GM19452 (cell line): ENCODE measurements around the gene CNTNAP2.
"Not testable (repeated sequence)": the region's sequence is repeated elsewhere in the genome, so short reads cannot be mapped to it uniquely, and the experiment has no call there.

Experiments used
- ATAC-seq: cut with Tn5 transposase; IDR thresholded peaks from one replicate; pipeline ENCODE4 v1.9.1; 2021; ENCODE audit not compliant: unreplicated experiment

CNTNAP2 gene

DNA sequence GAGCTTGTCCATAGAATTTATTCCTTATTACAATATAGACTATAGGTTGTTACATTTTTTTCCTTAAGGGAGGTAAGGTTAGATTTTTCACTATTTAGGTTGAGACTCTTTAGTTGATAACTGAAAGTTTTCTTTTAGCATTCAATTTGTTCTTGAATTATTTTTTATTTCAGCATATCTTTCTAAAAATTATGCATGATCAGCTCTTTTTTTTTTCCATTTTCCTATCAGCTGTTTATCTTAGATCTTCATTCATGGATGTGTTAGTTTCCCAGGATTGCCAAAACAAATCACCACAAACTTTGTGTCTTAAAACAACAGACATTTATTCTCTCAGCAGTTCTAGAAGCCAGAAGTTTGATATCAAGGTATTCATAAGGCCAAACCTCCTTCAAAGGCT is 1558.1 kb downstream of the CNTNAP2 start:
- ATAC-seq: no peak

DNA sequence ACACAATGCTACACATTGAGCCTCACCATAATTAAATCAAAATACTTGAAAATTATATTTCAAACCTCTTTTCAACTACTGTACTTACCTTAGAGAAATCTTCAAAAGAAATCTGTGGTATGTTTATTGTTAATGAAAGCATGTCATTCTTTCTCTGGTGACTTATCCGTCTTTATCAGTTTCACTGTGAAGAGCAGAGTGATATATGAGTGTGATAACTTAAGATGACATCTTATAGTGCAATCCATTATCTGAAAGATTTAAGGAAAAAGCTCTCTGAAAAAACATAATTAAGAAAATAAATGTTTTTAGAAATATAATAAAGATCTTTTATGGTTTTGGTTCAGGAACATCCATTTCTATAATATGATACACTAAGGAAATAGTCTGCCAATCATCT is 1562.3 kb downstream of the CNTNAP2 start:
- ATAC-seq: no peak

DNA sequence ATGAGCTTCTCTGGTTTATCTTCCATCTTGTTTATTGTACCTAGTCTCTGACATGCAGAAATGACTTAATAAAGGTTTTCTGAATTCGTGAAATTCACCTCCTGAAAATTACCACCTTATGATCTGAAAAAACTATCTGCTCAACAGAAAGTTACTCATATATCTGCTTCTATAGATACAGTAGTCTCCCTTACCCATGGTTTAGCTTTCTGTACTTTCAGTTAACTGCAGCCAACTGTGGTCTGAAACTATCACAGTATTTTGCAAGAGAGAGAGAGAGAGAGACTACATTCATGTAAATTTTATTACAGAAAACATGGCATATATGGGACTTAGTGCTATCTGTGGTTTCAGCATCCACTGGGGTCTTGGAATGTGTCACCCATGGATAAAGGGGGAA is 1564.9 kb downstream of the CNTNAP2 start:
- no peak for ATAC-seq

DNA sequence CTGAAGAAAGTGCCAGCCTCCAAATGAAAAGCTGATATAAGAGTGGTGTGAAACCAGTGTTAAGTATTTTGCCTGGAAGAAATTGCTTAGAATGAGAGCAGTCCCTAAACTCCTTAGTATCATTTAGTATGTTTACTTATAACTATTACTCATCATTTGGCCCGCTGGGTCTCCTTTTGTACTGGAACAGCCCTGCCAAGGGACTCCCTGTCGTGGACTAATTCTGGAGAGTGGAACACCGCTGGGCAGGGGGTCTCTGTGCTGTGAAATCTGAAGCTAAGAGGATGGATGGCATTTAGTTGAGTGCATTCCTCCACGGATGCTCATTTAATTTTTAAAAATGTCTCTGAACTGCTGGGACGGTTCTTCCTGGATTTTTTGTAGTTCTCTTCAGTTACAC is 1584.1 kb downstream of the CNTNAP2 start:
- no peak for ATAC-seq

DNA sequence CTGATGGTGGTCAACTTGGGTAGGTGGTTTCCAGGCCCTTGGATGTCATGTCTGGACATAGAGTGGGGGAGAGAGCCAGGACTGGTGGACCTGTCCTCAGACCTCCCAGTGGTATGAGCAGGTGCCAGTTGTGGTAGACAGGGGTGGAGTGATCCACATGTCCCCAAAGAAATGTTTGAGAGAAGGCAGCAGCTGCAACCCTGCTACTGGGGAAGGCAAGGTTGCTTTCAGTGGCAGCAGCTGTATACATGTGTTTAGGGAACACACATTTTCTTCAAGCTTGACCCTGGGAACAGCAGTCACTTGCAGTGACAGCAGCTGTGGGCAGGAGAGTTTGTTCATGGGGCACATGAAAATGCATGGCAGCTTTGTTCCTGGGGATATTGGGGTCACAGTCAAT is 1591.3 kb downstream of the CNTNAP2 start:
- ATAC-seq: no peak

DNA sequence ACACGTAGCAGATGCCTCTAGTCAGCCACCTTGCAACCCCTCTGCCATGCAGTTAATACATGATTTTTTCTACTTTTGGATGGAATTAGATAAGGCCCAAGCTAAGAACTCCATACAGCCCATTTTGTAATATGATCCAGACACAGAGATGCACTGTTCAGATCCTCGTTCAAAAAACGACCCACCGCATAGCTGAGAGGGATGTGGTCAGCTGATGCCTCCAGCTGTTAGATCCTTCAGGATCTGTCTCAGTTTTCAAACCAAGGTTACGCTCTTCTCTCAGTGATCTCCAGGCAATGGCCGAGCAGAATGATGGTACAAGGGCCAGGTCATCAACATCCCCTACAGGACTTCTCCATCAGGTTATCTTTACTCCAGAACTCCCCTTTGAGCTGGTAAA is 1592.3 kb downstream of the CNTNAP2 start:
- no peak for ATAC-seq

DNA sequence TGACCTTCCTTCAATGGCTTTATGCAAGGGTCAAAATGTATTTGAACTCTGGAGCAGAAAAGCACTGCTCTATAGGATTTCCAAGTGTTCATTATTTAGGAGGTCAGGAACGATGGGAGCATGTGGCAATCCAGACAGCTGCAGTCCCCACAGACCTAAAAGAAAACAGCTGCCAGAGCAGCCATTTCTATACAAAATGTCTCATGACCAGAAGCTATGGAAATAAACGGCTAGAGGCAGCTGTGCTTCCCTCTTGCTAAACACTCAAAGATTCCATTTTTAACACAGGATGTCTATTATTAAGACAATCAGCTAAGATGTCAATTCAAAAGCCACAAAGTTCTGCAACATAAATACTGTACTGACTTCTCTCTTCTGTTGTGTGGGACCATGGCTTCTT is 1594.8 kb downstream of the CNTNAP2 start:
- ATAC-seq: no peak

DNA sequence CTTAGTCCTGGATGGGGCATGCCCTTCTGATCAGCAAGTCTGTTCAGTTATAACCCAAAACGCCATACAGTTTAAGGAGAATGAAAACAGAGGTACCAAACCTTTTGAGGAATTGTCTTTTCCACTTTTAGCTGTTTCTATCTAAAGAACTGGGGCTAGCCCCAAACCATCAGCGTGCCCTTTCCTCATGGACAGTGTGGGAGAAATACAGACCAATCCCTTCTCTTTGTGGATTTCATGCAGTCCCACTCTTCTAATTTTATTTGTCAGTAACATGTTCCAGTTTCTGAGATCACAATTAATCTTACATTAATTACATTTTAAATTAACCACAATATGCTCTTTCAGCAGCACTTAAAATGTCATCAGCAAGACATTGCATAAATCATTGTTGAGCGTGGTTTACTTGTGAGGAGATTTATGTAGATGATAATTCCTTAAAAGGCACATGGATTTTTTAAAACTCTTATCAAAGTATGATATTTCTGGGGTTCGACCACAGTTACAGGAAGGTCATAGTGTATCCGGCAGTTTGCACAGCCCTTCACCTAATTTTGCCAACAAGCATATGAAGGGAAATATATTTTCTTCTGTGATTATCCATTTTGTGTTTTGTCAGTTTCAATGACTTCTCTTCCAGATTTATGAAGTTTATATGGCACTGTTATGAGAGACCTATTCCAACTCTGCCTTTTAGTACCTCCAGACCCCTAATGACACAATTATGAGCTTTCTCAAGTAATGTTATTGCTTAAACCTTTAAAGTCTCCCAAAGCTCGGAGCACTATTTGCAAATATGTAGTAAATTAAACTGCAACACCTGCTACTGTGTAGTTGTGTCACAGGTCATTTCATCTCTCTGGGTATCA is 1605.6 kb downstream of the CNTNAP2 start:
- no peak for ATAC-seq

DNA sequence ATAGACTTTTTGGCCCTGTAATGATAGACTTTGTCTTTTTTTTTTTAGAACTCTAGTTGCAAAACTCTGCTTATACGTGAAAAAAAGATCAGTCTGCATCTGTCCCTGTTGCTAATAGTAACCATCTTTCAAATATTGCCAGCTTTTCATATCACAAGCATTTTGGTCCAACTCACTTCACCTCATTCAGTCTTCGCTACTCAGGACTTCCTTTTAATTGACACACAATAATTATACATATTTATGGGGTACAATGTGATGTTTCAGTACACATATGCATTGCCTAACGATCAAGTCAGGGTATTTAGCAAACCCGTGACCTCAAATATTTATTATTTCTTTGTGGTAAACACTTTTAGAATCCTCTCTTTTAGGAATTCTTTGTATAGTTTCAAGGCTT is 1606.9 kb downstream of the CNTNAP2 start:
- no peak for ATAC-seq

DNA sequence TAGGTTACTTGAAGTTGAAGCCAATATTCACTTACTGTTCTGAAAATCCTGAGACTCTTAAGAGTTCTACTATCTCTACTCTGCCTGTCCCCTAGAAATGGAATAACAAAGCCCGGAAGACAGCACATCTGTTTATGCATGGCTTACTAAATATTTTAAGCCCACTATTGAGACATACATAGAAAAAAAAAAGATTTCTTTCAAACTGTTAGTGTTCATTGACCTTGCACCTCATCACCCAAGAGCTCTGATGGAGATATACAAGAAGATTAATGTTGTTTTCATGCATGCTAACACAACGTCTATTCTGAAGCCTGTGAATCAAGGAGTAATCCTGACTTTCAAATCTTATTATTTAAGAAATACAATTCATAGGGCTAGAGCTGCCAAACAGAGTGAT is 1614.7 kb downstream of the CNTNAP2 start:
- no peak for ATAC-seq

DNA sequence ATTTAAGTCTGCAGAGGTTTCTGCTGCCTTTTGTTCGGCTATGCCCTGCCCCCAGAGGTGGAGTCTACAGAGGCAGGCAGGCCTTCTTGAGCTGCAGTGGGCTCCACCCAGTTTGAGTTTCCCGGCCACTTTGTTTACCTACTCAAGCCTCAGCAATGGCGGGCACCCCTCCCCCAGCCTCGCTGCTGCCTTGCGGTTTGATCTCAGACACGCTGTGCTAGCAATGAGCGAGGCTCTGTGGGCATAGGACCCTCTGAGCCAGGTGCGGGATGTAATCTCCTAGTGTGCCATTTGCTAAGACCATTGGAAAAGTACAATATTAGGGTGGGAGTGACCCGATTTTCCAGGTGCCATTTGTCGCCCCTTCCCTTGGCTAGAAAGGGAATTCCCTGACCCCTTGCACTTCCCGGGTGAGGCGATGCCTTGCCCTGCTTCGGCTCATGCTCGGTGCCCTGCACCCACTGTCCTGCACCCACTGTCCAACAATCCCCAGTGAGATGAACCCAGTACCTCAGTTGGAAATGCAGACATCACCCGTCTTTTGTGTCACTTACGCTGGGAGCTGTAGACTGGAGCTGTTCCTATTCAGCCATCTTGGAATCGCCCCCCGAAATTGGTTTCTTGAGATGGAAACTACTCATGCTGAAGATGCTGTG is 1621.1 kb downstream of the CNTNAP2 start:
- ATAC-seq: not testable (repeated sequence)

DNA sequence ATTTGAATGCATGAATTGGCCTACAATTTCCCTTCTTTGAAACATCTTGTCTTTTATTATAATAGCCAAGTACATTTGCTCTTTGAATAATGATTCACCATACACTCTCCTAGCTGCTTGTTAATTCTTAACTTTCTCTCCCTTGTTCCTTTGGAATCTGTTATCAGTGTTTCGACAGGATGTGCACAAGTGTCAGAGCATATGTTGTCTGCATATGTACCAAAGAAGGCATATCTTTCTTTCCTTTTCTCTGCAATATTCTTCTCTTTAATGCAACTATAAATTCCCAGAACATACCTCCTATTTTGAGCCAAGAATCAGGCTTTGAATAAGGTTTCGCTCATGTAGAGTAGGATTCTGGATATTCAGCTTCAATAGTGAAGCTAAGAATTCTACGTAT is 1625.7 kb downstream of the CNTNAP2 start:
- no peak for ATAC-seq

DNA sequence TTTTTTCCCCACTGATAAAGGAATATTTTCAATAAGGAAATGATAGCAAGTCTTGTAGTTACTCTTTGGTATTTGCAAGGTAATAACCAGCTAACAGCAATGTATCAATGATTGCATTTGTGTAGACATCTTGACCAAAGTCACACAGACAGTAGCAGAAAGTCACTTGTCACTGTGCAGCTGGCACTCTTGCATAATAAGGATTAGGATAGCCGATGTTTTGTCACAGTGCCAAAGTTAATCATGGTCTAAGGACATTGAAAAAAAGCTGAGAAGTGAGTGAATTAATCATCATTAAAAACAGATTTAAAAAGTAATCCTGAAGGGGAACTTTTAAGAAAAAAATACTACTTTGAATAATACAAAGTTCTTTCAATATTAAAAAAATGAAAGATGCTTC is 1639.7 kb downstream of the CNTNAP2 start:
- no peak for ATAC-seq

DNA sequence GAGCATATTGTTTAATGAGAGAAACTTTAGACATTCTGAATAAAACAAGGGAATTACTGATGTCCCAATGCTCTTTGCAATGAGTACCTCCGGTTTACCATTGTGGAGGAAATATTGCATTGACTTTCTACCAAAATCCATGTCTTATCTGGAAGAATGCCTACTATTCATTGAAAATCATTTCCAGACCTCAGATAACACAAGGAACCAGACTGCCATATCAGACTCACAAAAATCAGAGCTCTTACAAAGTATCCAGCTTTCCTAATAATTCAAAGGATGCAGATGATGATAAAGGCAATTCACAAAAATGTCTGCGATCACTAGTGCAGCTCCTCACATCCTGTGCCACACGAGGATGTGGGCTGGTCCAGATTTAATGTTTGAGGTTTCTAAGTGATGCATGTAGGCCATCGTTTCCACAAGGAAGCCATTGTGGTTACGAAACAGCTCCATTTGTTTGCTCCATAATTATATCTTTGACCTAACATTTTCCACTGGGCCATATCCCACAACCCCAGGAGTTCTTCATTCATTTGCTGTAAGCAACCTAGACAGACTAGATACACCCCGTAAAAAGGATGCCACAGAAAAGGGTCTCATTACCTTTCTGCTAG is 1642.8 kb downstream of the CNTNAP2 start:
- no peak for ATAC-seq

DNA sequence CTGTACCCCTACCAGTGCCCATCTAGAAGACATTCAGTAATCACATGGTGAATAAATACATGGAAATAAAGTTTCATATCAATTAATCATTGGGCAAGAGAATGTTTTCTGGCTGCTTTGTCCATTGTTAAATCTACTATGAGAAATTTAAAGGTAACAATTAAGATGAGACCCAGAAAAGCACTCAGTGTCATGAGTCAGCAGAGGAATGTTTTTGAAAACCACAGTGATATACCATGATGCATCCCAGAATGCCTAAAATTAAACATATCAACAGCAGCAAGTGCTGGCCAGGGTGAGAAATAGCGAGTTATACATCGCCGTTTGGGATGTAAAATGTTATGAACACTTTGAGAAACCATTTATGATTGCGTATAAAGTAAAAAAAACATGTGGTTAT is 1648.7 kb downstream of the CNTNAP2 start:
- no peak for ATAC-seq

DNA sequence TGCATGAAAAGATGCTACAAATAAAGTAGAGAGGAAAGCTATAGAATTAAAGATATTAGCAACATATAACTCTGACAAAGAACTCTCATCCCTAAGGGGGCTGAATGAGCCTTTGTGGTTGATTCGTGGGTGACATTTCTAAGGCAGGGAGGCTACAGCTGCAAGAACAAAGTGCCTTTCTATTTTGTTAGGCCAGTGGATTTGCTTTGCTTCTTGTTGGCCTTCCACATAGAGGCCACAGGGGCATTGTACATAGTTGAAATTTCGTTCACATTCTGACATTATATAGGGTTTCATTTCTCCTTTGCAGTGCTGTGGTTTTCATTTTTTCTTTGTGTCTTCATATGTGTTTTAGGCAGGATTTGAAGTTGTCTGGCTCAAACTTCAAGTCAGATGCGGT is 1654.7 kb downstream of the CNTNAP2 start:
- no peak for ATAC-seq

DNA sequence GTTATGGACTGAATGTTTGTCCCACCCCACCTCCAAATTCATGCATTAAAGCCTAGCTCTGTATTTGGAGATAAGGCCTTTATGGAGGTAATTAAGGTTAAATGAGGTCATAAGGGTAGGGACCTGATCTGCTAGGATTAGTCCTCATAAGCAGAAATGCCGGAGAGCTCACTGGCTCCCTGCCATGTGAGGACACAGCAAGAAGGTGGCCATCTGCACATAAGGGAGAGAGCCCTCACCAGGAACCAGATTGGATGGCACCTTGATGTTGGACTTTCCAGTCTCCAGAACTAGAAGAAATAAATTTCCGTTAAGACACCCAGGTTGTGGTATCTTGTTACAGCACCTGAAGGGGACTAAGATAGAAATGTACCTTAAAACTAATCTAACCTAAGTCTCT is 1657.9 kb downstream of the CNTNAP2 start:
- ATAC-seq: no peak

DNA sequence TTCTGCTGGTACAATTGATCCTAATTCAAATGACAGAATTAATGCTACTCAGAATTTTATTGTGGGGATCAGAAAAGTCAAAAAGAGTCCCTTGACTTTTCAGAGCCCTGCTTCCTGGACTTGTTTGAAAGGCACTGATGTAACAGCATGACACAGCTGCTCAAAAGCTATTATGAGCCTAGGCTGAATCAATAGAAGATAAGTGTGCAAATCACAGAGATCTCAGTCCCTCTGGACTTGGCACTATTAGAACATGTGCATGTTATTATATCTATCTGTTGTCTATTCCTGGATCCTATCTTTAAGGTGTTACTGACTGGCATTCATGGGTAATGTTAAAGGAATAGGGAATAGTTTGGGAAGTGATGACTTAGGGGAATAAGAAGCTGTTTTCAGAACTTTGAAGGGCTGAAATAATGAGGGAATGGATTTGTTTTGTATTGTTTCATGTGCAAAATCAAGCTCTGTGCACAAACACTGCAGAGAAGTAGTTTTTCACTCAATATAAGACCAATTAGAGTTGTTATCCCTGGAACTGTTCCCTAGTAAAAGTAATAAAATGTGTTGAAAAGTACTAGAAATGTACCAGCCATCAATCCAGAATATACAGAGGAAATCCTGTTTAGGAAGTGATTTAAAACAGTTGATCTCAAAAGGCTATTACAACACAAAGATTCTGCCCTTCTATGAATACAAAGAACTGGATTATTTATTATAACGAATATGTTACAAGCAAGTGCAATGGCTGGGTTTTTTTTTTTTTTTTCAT is 1659.1 kb downstream of the CNTNAP2 start:
- ATAC-seq: no peak

DNA sequence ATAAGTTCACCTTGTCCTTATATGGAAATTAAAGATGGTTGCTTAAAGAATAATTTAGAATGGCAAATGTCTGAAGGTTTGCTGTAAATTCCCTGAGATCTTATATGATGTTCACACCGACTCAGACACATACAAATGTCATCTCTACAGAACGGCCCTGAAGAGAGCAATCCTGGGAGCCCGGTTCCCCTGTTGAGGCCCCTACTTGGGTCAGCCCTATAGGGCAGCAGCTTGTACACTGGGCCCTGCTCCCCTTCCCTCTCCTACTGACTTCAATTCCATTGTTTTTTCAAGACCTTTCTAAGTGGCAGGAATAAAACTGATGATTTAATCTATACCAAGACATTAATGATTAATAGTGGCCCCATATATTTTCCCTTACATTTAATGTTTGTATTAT is 1660.7 kb downstream of the CNTNAP2 start:
- no peak for ATAC-seq

DNA sequence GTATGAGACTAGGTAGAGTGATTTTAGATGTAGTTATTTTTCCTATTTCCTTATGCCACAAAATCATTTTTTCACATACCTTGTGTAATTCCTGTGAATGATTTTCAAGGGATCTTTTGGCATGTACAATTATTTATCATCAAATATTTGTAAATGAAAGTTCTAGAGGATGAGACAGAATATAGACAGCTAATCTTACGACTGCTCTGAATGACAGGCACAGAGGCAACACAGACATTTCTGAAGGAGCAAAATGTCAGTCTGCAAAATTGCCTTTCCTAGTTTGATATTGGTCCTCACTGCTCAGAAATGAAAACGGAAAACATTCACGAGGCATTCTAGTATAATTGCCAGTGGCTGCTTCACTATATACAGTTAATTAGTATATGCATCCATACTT is 1663.3 kb downstream of the CNTNAP2 start:
- no peak for ATAC-seq

DNA sequence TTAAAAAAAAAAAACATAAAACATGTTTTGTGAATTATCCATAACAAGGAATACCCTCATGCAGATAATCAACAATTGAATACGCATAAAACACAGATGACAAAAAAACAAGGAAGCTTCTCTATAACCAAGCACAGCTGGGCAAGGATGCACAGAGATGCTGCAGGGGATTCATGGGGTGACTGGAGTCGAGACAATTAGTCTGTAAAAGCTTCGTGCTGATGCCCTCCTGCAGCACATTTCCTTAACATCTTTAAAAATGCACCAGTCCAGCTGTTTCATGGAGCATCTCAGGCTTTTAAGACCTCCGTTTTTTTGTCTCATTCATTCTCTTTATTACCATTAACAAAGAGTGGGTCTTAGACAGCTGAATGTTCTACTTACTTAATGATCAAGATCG is 1680.0 kb downstream of the CNTNAP2 start:
- ATAC-seq: no peak
